GM19193 (cell line): ENCODE results near the gene FBXO44.

Experiments
- POLR2A ChIP-seq: IDR thresholded peaks from 4 replicates; pipeline ENCODE4 v1.6.1; 2011; ENCODE audit not compliant: insufficient read depth, insufficient read length; ENCODE audit errors: extremely low read depth

The FBXO44 gene

DNA sequence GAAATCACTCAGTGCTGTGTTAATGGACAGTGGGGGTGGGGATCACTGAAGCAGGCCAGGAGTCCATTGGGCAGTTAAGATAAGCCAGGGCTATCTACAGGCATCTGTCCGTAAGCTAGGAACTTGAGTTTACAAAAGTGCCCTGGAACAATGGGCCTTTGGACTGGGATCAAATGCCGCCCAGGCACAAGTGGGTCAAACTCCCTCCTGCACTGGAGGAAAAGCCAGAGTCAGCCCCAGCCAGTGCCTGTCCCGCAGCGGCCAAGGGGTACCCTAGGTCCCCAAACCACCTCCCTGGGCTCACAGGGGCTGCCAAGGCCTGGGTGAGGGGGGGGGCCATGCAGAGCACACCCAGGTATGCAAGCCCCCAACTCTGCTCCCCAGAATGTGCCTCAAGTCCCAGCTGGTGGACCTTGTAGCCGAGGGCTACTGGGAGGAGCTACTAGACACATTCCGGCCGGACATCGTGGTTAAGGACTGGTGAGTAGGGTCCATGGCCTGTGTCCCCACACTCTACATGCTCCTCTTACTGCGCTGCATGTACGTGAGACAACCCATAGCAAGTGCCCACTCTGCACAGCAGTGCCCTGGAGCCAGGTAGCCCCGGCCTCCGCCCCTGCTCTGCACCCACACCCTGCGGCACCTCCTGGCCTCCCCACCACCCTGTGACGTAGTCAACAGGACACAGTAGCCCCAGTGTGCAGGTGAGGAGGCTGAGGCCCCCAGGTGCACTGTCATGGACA lies 17.0 kb downstream of the FBXO44 start:
- no peak for TF ChIP-seq POLR2A

DNA sequence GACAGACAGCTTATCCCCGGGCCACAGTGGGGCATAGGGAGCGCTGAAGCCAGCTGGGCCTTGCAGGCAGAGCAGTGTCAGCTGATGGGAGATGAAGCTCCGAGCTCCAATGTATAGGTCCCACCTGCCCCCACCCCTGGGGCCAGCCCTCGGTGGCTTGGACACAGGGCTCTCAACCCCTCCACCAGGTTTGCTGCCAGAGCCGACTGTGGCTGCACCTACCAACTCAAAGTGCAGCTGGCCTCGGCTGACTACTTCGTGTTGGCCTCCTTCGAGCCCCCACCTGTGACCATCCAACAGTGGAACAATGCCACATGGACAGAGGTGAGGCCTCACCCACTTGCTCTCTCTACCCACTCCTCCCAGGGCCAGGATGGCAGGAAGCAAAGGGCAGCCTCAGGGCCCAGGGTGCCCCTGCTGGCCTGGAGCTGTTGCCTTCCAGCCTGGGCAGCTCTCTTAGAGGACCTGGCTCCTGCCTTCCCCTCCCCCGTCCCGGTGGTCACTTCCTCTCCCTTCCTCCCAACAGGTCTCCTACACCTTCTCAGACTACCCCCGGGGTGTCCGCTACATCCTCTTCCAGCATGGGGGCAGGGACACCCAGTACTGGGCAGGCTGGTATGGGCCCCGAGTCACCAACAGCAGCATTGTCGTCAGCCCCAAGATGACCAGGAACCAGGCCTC lies 18.6 kb downstream of the FBXO44 start:
- TF ChIP-seq POLR2A: no peak

DNA sequence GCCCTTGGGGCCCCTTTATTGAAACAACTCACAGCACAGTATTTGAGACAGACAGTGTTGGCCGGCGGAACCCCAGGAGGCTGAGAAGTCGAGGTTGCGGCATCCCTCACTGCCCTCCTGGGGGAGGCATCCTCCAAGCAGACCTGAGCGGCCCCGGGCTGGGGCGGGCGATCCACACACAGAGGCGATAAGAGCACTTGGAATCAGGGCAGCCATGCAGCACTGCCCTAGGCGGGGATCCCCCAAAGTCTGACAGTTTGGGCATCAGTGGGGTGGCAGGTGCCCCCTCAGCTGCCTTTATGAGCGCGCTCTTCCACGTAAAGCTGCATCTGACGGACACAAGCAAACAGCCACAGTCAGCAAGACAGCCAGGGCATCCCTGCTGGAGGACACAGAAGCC lies 19.8 kb downstream of the FBXO44 start:
- TF ChIP-seq POLR2A: no peak

DNA sequence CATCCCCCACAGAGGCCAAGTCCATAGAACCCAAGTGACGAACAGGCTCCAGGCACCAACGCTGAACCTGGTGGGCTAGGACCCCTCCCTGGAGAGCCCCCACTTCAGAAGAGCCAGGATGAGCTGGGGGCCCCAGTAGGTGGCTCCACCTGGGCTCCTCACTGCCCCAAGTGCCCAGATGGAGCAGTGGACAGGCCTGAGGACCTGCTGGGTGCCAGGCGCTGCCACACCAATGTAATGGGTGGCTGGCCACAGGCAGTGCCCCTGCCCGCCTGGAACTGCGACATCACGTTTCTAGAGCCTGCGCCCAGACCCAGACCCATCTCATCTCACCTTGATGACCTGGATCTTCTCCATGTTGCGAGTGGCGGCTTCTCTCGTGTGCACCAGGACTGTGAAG lies 20.6 kb downstream of the FBXO44 start:
- TF ChIP-seq POLR2A: no peak

DNA sequence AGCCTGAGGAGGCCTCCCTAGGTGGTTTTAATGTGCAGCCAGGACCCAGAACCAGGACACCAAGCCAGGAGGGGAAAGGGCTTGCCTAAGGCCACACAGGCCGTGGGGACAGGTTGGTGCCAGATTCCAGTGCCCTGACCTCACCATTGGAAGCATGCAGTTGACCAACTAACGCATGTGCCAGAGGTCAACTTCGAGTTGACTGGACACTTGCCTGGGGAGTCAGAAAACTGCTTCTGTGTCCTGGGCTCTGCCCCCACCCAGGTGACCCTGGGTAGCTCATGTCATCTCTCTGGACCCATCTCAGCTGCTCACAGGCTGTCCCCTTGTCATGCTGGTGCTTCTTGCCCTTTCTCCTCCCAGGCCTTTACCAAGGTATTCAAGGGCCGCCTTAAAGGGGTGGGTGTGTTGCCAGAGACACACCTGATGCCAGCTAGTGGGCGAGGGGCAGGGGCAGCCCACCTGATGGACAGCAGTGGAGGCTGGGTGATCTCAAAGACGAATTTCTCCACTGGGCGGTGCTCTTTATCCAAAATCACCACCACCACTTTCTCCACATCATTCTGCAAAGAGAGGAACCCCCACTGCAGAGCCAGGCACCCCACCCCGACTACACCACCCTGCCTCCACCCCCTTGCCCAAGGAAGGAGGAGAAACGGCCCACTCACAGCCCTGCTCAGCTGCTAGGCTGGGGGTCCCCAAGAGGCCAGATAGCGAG lies 21.9 kb downstream of the FBXO44 start:
- TF ChIP-seq POLR2A: no peak

DNA sequence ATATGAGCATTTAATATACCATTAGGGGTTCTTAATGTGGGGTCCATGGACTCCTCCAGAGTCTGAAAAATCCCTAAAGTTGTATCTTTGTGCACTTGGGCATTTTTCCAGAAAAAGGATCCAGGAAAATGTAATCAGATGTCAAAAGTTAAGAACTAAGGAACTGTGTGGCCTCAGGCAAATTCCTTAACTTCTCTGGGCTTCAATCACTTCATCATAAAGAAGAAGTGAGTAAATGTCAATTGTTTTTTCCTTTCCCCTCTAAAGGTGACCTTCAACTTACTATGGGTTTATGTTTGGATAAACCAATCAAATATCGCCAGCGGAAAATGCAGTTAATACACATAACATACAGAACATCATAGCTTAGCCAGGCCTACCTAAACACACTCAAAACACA lies 23.8 kb downstream of the FBXO44 start:
- TF ChIP-seq POLR2A: no peak

DNA sequence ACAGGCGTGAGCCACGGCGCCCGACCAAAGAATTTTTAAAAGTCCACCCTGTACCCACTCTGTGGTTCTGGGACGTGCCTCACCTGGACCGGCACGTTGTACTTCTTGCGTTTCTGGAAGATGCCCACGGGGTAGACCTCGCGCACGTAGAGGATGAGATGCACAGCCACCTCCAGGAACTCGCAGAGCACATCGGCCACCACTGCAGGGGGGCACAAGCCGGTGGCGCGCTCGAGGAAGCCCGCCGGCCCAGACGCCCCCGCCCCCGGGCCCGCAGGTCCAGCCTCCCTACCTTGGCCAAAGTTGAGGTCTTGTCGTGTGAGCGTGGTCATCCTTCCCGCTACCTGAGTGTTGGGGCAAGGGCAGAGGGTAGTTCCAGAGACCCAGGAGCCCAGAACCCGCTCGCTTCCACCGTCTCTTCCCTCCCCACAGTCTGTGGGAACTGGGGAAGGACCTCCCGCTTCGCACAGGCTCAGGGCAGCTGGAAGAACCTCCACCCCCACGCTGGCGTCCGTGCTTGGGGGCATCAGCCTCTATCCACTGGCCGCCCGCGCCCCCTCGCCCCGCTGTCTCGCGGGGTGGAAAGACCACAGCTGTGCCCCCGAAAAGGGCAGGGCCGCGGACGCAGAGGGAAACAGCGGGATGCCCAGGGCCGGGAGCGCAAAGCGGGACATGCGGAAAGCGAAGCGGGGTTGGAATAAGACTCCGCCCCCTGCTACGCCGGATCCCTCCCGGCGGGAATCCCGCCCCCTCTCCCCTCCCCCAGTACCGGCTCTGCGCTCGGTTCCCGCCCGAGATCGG lies 25.8 kb downstream of the FBXO44 start:
- TF ChIP-seq POLR2A: no peak

DNA sequence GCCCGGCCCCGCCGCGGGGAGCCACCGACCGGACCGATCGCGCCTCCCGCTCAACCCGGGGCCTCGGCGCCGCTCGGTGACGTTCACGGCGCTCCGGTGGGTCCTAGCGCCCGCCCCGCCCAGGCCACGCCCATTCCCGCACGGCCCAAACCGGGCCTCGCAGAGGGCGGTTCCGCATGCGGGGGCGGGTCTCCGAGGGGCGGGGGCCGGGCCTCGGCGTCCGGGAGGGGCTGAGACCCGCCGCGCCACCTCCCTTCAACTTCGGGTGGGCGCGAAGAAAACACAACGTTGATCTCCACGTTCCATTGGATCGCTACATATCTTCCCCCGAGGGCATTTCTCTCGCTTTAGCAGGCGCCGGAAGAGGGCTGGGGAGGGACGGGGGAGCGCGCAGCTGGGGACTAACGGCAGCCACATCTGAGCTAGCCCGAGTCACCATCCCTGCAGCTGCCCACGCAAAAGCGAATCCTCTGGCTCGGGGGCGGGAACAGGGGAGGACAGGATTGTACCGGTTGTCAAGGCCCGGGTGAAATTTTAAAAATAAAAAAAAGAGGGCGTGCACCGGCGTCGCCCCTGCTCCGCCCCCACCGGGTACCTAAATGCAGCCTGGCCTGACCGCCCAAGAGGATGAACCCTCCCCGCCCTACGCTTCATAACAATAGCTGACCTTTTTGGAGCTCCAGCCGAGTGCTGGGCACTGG lies 26.5 kb downstream of the FBXO44 start, which contains the start of gene MAD2L2:
TSS of gene MAD2L2 (minus strand) at position 78 of the 701 bp plus-strand sequence. CDS start 547 bp downstream, outside the sequence.
- peak; percentile 71 for TF ChIP-seq POLR2A

DNA sequence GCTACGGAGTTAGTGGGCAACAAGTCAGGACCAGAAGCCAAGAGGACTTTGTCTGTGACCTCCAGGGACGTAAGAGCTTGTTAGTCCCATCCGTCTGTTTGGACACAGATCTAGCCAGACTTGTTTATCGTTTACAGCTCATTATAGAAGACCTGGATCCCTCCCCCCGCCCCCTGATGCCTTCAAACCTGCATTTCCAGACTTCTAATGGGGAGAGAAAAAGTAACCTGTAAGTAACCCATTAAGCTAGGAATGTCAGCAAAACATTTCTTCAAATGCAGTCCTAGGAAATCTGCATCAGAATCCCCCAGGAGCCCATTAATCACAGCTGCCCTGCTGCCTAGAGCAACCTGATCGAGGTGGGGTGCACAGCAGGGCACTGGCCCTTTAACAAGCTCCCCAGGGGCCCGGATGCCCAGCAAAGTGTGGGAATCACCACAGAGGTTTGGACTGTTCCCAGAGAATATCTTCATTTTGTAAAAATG lies 27.7 kb downstream of the FBXO44 start:
- no peak for TF ChIP-seq POLR2A

DNA sequence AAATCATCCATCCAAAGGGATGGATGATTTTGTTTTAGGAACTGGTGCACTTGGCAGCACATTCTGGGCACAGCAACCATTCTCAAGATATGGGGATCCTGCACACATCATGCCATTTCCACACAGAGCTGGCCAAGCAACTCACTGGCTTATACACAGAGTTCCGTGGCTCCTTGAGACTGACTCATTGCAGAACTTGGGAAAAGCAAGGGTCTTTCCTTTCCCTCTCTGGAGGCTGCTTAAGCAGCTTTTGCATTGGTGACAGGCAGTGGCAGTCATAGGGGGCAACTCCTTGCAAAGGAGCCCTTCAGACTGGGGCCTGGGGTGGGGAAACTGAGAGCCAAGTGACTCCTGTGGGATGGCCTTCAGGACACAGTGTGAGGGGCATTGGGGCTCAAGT lies 28.1 kb downstream of the FBXO44 start:
- TF ChIP-seq POLR2A: no peak

DNA sequence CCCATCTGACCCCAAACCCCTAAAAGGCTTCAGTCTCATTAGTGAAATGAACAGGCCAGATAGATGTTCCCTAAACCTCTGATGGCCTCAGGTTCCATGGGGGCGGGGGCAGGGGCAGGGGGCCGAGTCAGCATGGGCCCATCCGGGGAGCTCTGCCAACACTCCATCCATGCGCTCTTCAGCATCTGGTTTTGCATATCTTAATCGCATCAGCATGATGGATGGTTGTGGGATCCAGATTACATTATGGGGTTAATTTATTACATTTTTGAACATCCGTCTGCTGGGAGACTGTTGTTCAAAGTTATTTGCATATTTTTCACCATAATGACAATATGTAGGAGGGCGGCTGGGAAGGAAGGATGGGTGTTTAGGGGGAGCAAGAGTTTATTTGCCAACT lies 29.4 kb downstream of the FBXO44 start:
- no peak for TF ChIP-seq POLR2A

DNA sequence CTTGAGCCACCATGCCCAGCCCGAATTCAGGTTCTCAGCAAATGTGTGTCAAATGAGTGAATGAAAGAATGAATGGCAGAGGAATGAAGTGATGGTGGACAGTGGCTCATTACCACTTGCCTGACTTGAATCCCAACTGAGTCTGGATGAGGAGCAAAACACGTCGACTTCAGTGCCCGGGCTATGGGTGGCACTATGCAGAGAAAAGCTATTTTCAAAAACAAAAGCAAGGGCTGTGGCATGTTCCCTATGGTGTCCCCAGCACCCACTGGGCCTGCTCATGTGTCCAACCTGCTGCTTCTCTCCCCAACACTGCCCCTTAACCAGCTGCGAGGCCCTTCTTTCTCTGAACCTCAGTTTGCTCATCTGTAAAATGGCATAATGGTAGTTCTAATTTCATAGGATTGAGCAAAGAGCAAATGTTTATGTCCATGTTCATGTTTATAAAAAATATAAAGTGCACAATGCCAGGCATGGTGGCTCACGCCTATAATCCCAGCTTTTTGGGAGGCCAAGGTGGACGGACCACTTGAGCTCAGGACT lies 30.6 kb downstream of the FBXO44 start:
- no peak for TF ChIP-seq POLR2A

DNA sequence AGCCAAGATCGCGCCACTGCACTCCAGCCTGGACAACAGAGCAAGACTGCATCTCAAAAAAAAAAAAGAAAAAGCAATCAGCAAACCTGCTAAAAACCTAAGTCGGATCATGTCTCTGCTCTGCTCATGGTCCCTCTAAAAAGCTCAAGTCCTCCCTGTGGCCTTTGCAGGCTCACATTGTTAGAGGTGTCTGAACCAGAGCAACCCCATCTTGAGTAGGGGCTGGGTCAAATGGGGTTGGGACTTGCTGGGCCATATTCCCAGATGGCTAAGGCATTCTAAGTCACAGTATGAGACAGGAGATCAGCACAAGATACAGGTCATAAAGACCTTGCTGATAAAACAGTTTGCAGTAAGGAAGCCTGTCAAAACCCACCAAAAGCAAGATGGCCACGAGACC lies 33.8 kb downstream of the FBXO44 start:
- no peak for TF ChIP-seq POLR2A
